C1 segment of cervical spinal cord (tissue), 14 donors: ENCODE data around the gene JMY.
"Not testable (repeated sequence)": the region's sequence is repeated elsewhere in the genome, so short reads cannot be mapped to it uniquely, and the experiment has no call there.

Source experiments
- DNase-seq, 14 donors: peaks; one replicate each; lab custom pipeline; 2025; lab: John Stamatoyannopoulos, UW

JMY gene

DNA sequence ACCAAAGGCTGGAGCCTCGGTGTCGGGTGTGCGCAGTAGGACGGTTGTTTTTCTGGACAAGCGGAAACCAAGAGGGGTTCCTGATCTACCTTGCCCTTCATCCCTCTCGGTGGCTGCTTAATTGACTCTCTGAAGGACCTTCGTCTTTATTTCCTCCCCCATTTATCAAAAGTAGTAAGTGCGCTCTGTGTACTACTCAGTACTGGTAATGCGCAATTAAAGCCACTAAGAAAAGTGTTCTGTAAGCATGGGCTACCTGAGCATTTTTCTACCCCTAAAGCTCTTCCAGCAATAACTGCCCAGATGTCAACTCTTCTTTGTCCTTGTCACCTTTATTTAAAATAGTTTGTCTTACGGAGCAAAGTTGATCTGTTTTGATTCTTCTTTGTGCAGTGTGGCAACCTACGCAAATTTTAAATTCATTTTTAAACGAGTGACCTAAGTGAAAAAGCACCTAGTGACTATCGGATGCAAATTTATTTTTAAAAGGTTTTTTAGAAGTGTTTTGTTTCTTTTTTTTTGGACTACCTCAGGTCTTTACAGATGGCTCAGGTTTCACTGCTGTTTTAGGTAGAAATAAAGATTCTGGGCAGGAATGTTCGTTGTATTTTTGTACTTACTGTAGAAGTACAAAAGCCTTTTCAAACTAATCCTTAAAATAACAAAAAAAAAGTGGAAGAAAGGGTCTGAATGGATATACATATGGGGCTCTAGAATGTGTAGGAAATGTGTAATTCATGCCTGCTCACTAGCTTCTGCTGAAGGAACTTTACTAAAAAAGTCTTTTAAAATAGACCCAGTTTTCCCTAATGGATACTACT is 2.0 kb downstream of the JMY start:
- DNase-seq = no peak

- DNase-seq = no peak
Observed at GRCh38 chr5:79240561-79240960, 4.6 kb downstream of the JMY start.

GRCh38 chr5:79241535-79241979 is 5.6 kb downstream of the JMY start:
- no peak for DNase-seq

DNA sequence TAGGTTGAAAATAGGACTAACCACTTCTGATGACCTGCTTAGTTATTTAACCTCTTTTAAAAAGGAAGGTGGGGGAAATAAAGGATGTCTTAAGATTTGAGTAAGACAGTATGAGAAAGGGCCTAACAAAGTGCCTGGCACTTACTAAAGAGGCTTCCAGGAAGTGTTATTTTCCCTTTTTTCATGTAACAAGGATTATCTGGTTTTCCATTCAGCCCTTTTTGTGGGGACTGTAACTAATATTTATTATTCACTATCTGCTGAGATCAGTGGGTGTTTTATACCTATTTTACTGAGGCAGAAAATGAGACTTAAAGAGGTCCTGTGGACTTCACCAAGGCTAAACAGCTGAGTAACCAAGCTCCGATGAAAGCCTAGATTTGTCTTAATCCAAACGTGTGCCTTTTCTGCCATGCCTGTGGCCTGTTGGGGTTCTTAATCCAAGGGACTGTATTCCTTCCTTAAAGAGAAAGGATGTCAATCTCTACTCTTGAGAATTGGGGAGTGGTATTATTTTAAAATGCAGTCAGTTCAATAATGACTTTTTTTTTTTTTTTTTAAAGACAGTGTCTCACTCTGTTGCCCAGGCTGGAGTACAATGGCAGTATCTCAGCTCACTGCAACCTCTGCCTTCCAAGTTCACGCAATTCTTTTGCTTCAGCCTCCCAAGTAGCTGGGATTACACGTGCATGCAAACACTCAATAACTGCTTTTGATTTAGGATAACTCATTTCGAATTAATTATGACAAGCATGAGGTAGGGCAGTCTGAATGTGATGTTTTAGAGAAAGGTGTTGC is 6.5 kb downstream of the JMY start:
- DNase-seq = no peak

DNA sequence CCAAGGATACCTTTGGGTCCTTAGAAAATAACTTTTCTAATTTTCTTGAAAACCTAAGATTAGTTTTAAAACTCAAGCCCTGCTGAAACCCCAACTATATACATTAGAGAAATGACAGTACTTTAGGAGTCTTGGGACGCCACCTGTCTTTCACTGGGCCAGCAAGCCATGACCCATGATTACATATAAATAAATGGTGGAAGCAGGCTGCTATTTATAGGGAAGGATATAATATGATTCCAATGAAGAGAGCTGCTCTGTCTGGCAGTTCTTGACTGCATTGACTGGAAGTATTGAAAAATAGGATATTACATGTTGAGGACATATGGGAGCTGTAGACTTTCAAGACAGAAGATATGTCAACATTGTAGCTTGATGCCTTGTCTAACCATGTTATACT is 7.3 kb downstream of the JMY start:
- DNase-seq = no peak

DNA sequence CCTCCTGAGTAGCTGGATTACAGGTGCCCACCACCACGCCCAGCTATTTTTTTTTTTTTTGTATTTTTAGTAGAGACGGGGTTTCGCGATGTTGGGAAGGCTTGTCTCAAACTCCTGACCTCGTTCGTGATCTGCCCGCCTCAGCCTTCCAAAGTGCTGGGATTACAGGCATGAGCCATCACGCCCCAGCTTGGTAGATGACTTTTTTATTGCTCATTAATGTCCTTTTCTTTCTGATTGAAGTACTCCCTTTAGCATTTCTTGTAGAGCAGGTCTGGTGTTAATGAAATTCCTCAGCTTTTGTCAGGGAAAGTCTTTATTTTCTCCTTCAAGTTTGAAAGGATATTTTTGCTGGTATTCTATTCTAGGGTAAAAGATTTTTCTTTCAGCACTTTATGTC is 18.1 kb downstream of the JMY start:
- DNase-seq = not testable (repeated sequence)

DNA sequence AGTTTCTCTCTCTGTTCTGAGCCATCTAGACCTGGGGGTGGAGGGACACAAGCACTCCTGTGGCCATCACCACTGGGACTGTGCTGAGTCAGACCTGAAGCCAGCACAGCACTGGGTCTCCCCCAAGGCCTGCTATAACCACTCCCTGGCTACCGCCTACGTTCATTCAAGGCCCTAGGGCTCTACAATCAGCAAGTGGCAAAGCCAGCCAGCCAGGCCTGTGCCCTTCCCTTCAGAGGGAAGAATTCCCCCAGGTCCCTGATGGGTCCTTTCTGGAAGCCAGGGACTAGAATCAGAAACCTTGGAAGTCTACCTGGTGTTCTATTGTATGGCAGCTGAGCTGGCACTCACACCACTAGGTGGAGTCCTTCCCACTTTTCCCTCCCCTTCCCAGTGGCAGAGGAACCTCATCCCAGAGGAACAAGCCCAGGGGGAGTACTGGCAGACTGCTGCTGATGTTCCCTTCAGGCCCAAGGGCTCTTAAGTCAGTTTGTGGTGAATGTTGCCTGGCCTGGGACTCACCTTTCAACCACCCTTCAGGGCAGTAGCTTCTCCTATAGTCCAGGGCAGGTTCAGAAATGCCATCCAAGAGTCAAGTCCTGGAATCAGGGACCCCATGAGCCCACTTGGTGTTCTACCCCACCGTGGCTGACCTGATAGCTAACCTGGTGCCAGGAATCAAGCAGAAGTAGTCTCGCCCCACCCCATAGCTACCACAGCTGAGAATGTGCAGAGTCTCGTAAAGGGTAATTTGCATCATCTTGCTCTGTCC is 20.0 kb downstream of the JMY start:
- DNase-seq = no peak

DNA sequence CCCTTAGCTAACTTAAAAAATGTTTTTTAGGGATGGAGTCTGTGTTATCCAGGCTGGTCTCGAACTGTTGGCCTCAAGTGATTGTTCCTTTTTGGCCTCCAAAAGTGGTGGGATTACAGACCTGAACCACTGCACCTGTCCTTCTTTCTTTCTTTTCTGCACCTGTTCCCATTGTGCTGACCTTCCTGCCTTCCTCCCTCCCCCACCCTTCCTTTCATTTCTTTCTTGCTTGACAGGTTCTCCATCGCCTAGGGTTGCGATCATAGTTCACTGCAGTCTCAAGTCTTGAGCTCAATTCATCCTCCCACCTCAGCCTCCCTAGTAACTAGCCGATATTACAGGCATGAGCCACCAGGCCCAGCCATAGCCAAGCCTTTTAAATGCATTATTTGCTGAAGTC is 20.6 kb downstream of the JMY start:
- DNase-seq = no peak

DNA sequence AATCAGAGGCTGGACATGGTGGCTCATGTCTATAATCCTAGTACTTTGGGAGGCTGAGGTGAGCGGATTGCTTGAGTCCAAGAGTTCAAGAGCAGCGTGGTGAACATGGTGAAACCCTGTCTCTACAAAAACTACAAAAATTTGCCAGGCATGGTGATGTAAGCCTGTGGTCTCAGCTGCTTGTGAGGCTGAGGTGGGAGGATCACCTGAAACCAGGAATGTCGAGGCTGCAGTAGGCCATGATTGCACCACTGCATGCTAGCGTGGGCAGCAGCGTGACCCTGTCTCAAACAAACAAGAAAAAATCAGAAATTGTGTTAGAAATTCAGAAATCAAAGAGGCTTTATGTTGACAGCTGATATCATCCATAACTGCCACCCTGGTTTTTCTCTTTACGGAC is 21.4 kb downstream of the JMY start:
- DNase-seq = no peak

GRCh38 chr5:79258801-79259200 is 22.9 kb downstream of the JMY start:
- no peak for DNase-seq

DNA sequence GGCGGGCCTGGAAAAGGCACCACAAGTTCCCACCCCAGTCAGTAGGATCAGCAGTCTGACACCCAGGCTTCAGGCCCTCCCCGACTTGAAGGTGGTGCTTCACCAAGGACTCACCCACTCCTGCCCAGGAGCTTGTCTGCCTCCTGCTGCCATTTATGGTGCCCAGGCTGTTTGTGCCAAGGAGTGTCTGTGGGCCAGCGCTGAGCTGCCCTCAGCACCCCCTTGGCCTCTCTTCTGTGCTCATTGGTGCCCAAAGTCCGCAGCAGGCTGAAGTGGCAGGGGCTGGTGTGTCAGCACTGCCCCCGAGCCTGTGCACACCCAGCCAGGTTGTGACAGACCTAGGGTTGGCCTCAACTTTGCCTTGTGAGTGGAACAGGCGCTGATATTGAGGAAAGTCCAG is 23.5 kb downstream of the JMY start:
- no peak for DNase-seq

DNA sequence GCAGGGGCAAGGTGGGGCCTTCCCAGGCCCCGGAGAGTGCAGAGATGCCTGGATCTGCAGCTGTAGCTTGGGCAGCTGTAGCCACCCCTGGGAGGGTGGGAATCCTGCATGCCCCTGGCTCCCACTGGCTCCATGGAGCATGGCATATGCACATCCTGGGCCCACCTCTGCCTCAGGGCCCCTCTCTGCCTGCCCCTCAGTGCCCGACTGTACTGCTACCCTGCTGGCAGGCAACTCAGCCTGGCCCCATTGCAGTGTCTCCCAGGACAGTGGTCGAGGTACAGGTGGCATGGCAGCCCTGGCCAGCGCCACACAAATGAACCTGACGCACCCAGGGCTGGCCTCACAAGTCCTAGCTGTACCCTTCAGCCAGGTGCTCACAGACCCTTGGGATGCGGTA is 23.9 kb downstream of the JMY start:
- no peak for DNase-seq

- no peak for DNase-seq
Observed at GRCh38 chr5:79261897-79262296, 26.0 kb downstream of the JMY start.

- DNase-seq = no peak
Observed at GRCh38 chr5:79263290-79263689, 27.4 kb downstream of the JMY start.

GRCh38 chr5:79267180-79267579 is 31.2 kb downstream of the JMY start:
- no peak for DNase-seq

- DNase-seq = no peak
Observed at GRCh38 chr5:79269733-79270166, 33.8 kb downstream of the JMY start.

- DNase-seq = no peak
Observed at GRCh38 chr5:79273341-79273740, 37.4 kb downstream of the JMY start.

DNA sequence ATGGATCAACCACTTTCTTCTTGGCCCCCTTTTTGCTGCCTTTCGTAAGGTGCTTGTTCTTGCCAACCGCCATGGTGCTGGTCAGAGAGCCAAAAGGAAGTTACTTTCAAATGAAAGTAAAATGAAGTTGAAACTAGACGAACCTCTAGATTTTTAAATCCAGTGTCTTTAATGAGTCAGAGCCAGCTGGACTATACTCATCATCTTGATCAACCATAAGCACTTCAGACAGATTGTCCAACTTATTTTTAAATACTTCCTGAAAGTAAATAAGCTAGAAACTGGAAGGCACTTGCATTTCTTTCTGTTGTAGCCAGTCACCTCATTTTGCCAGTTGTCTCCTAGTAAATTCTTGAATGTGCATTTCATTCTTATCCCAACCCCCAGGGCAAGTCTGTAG is 48.9 kb downstream of the JMY start:
- DNase-seq = no peak

DNA sequence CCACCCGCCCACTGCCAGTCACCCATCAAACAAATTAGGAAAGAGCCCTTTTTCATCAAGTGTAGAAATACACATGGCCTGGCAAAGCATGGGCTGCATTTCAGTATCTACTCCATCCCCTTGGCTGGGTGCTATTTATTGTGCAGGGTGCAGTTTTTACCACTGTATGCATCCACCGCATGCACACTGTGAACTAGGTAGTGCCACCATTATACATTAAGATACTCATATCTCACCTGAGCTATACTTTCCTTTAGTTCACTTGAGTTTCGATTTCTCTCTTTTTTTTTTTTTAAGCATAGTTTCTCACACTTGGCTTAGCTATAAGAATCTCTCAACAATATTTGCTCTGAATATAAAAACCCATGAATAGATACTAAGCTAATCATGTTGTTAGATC is 49.4 kb downstream of the JMY start:
- no peak for DNase-seq

DNA sequence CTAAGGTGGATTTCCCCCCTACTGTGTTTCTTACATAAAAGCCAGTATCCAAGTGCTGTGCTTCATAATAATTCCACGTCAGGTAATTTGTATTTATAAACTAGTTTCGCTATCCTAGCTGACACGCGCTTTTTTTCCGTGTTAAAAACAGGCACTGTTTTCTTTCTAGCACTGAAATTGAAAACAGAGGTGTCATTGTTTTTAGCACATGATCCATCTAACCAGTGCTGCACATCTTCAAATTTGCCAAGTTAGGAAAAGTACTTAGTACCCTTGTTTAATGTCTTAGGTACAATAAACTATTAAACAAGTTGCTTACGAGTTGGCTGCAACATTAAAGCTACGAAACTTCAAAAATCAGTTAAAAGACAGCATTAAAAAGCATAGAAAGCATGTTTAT is 49.9 kb downstream of the JMY start:
- DNase-seq = no peak

DNA sequence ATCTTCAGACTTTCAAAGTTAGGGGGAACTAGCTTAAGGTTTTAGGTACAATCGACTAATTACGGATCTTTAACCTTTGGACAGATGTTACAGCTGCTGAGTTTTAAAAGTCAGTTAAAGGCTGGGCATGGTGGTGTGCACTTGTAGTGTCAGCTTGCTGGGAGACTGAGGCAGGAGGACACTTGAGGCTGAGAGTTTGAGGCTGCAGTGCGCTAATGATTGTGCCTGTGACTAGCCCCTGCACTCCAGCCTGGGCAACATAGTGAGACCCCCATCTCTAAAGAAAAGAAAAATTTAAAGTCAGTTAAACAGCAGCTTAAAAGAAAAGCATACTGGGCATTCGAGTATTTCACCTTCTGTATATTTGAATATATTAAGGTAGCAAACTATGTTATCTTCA is 51.4 kb downstream of the JMY start:
- no peak for DNase-seq

DNA sequence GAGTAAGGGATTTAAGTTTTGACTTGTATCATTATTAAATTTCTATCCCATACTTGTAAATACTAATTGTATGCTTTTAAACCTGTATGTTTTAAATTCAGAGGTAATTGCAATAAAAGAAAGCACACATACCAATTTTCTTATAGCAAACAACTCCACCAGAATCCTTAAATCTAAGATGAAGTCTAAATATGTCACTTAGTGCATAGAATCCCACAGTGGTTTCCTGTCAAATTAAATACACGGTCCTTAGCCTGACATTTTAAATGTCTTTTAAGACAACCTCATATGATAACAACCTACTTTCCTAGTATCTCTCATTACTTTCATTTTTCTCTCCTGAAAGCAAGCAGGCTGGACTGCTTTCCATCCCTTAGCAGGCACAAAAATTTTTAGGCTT is 52.0 kb downstream of the JMY start:
- DNase-seq = no peak
